ENCODE measurements around the gene SKIC2.

Gene SKIC2

GRCh38 chr6:31945507-31946369, 13.2 kb upstream of the SKIC2 start, which contains the start of gene CFB:
Gene CFB (plus strand): TSS chr6:31946095. CDS start chr6:31946222, 127 bp downstream.
- DNase-seq, result no peak

GRCh38 chr6:31946370-31946885, 12.5 kb upstream of the SKIC2 start:
- DNase-seq, result no peak

- DNase-seq, result no peak
Observed at GRCh38 chr6:31947070-31947675, 11.8 kb upstream of the SKIC2 start.

GRCh38 chr6:31947864-31948263, 11.1 kb upstream of the SKIC2 start:
- DNase-seq, result no peak

- no peak for DNase-seq
Observed at GRCh38 chr6:31948306-31948705, 10.7 kb upstream of the SKIC2 start.

GRCh38 chr6:31948753-31949413, 10.1 kb upstream of the SKIC2 start:
- no peak for DNase-seq

GRCh38 chr6:31949926-31950548, 8.9 kb upstream of the SKIC2 start:
- no peak for DNase-seq

GRCh38 chr6:31952140-31952805, 6.7 kb upstream of the SKIC2 start:
- peak; percentile 6 for DNase-seq

GRCh38 chr6:31952890-31953289, 6.1 kb upstream of the SKIC2 start:
- no peak for DNase-seq

GRCh38 chr6:31954511-31954910, 4.5 kb upstream of the SKIC2 start:
- no peak for DNase-seq

GRCh38 chr6:31956796-31957195, 2.2 kb upstream of the SKIC2 start:
- DNase-seq, result no peak

GRCh38 chr6:31958412-31958740, 599 bp upstream of the SKIC2 start:
- no peak for DNase-seq

- no peak for DNase-seq
Observed at GRCh38 chr6:31961616-31962015, 2.6 kb downstream of the SKIC2 start.

- DNase-seq, result no peak
Observed at GRCh38 chr6:31963921-31964320, 4.9 kb downstream of the SKIC2 start.

- no peak for DNase-seq
Observed at GRCh38 chr6:31965700-31966099, 6.7 kb downstream of the SKIC2 start.

- no peak for DNase-seq
Observed at GRCh38 chr6:31966506-31966905, 7.5 kb downstream of the SKIC2 start.

- no peak for DNase-seq
Observed at GRCh38 chr6:31966997-31967925, 8.3 kb downstream of the SKIC2 start.

- no peak for DNase-seq
Observed at GRCh38 chr6:31967926-31968320, 8.9 kb downstream of the SKIC2 start.

- no peak for DNase-seq
Observed at GRCh38 chr6:31968326-31968725, 9.4 kb downstream of the SKIC2 start.

- no peak for DNase-seq
Observed at GRCh38 chr6:31968791-31969711, 10.1 kb downstream of the SKIC2 start.

All from effector CD8-positive, alpha-beta T cell (primary cell).